Neutrophil (primary cell): ENCODE results near the gene MDGA2.

Source experiments
- H3K27ac ChIP-seq: fragments of 200-600 bp; sonication (generic); 2 replicates; pipeline ENCODE4 v1.5.1; 2016; ENCODE audit warnings: mild to moderate bottlenecking, moderate library complexity
- H3K27me3 ChIP-seq: fragments of 200-600 bp; sonication (generic); 2 replicates; pipeline ENCODE4 v1.6.0; 2016; ENCODE audit warnings: mild to moderate bottlenecking
- H3K36me3 ChIP-seq: fragments of 200-600 bp; sonication (generic); 2 replicates; pipeline ENCODE4 v1.5.1; 2017
- H3K4me1 ChIP-seq, 2 experiments: fragments of 200-600 bp in 1 of 2; sonication (generic) in 1 of 2; 1 replicate in 1 of 2; 2 replicates in 1 of 2; pipeline versions ENCODE4 v1.5.1 to v1.6.1; 2013 to 2016; ENCODE audit warnings: low read depth in 1 of 2, low read length in 1 of 2, mild to moderate bottlenecking in 1 of 2, moderate library complexity in 1 of 2; ENCODE audit not compliant: control insufficient read depth in 1 of 2, insufficient read depth in 1 of 2
- H3K4me3 ChIP-seq, 2 experiments: fragments of 200-600 bp in 1 of 2; sonication (generic) in 1 of 2; 1 replicate in 1 of 2; 2 replicates in 1 of 2; pipeline ENCODE4 v1.5.1; 2013 to 2016; ENCODE audit warnings: low read depth in 1 of 2, low read length in 1 of 2, mild to moderate bottlenecking in 1 of 2, moderate library complexity in 1 of 2
- H3K9me3 ChIP-seq: fragments of 200-600 bp; sonication (generic); 2 replicates; pipeline ENCODE4 v1.5.1; 2016
- TF ChIP-seq, protein P1 (sequence below): fragments of 200-600 bp; sonication (generic); IDR thresholded peaks from 2 replicates; pipeline ENCODE4 v1.5.1; 2016; ENCODE audit warnings: antibody characterized with exemption

Gene MDGA2

DNA sequence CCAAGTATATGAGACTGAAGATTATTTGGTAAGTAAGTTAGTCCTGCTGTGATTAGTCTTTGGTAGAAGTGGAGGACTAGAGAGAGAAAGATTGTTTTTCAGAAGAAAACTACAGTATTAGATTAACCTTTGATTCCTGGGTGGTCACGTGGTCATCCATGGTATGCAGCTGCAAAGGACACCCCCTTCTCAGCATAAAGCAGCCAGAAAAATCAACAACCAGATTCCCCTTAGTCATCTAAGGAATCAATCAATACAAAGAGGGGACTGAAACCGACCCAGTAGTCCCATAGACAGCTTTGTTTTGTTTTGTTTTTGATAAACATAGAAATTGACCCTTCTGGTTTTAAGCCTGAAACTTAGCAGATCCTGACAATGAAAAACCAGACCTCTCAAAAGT lies 30.3 kb upstream of the MDGA2 start:
- TF ChIP-seq, protein P1, sequence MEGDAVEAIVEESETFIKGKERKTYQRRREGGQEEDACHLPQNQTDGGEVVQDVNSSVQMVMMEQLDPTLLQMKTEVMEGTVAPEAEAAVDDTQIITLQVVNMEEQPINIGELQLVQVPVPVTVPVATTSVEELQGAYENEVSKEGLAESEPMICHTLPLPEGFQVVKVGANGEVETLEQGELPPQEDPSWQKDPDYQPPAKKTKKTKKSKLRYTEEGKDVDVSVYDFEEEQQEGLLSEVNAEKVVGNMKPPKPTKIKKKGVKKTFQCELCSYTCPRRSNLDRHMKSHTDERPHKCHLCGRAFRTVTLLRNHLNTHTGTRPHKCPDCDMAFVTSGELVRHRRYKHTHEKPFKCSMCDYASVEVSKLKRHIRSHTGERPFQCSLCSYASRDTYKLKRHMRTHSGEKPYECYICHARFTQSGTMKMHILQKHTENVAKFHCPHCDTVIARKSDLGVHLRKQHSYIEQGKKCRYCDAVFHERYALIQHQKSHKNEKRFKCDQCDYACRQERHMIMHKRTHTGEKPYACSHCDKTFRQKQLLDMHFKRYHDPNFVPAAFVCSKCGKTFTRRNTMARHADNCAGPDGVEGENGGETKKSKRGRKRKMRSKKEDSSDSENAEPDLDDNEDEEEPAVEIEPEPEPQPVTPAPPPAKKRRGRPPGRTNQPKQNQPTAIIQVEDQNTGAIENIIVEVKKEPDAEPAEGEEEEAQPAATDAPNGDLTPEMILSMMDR: no peak
- Histone ChIP-seq H3K9me3 (no peaks in the 10 kb centered on the region), H3K4me1 (no peaks in the 10 kb centered on the region), H3K36me3 (no peaks in the 10 kb centered on the region), H3K4me3 (no peak overlapping the region), H3K27ac (no peak overlapping the region), H3K27me3 (no peaks in the 10 kb centered on the region)

DNA sequence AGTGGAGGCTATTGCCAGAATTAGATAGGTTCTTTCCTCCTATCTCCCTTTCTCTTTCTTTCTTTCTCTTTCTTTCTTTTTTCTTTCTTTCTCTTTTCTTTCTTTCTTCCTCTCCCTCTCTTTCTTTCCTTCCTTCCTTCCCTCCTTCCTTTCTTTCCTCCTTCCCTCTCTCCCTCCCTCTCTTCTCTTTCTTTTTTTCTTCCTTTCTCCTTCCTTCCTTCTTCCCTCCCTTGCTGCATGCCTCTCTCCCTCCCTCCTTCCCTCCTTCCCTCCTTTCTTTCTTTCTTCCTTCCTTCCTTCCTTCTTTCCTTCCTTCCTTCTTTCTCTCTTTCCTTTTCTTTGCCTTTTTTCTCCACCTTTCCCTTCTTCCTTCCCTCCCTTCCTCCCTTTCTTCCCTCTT lies 16.4 kb upstream of the MDGA2 start:
- Histone ChIP-seq H3K9me3 (no peaks in the 10 kb centered on the region), H3K27me3 (no peaks in the 10 kb centered on the region), H3K4me1 (no peaks in the 10 kb centered on the region), H3K4me3 (no peak overlapping the region), H3K36me3 (no peaks in the 10 kb centered on the region), H3K27ac (no peak overlapping the region)
- TF ChIP-seq, protein P1: no peak

DNA sequence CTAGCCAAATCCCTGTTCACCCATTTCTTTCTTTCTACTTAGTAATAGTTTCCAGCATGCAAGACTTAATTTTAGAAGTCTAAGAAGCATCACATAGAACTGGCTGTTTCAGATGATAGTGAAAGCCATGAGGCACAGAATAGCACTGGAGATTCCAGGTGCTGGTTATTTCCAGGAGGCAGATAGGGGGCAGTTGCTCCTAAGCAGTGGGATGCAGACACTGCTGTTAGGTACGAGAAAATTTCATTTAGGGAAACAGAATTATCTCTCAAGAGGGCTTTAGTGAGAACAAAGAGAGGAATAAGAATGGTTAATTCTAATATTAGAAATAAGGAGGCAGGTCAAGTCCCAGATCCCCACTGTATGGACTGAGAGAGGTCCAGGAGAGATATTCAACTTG lies 3.6 kb upstream of the MDGA2 start:
- H3K9me3 ChIP-seq: no peaks in the 10 kb centered on the region
- H3K4me3 ChIP-seq: no peak overlapping the region
- peaks cover 3 to 6% of the 10 kb centered on the region in 2 experiments for H3K4me1 ChIP-seq
- no peak overlapping the region for H3K27ac ChIP-seq
- TF ChIP-seq, protein P1: no peak
- H3K27me3 ChIP-seq: peaks cover 72% of the 10 kb centered on the region
- H3K36me3 ChIP-seq: no peaks in the 10 kb centered on the region

DNA sequence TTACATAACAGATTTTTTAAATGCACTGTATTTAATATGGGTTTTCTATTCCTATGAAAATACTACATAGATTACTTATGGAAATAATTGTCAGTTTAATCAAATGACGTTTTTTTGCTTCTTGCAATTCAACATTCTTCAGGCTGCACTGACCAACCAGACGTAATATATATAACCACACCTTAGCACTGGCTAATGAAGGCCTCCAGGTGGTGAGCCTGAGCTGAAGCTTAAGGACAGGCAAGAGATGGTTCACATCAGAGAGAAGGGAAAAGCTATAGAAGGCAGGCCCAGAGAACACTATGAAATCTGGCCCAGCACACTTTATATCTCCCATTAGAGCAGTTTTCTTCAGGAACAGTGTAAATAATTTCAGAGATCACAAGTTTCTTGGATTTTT lies 2.8 kb upstream of the MDGA2 start:
- Histone ChIP-seq H3K27ac (no peak overlapping the region), H3K36me3 (no peaks in the 10 kb centered on the region), H3K27me3 (peaks cover 80% of the 10 kb centered on the region), H3K4me3 (no peak overlapping the region), H3K4me1 (peaks cover 3 to 6% of the 10 kb centered on the region in 2 experiments), H3K9me3 (no peaks in the 10 kb centered on the region)
- TF ChIP-seq, protein P1: no peak

DNA sequence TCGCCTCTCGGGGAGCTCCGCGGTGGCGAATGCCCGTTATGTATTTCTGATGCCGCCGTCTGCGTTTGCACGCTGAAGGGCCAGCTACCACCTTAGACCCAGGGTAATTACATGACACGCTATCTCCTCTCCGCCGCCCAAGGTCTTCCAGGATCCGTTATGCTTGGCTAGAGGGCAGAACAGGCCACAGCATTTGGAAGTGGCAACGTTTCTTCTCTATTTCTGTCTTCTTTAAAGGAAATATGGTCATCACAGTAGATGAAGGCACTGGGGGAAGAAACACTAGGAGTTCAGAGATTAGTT lies 861 bp upstream of the MDGA2 start:
- Histone ChIP-seq H3K9me3 (no peaks in the 10 kb centered on the region), H3K27ac (no peak overlapping the region), H3K27me3 (peaks cover 94% of the 10 kb centered on the region), H3K4me1 (peaks cover 3 to 6% of the 10 kb centered on the region in 2 experiments), H3K4me3 (no peak overlapping the region), H3K36me3 (no peaks in the 10 kb centered on the region)
- TF ChIP-seq, protein P1: no peak
